ENCODE data around the gene PPP3R1.

Gene PPP3R1

DNA sequence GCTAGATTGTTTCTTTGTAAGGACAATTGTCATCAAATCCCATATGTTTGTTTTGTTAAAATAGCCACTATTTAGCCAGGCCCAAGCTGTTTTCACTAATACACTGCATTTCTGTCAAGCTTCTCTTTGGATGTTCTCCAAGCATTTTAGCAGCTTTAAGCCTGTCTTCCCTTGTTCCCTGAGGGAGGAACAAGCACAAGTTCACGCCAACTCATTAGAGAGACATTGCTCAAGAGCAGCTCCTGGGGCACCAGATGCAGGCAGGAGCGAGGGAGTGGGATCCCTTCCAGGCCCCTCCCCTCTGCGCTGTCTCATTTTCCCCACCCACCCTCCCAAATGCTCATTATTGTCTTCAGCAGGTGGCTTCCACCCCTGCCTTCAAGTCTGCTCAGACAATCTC is 32.6 kb upstream of the PPP3R1 start:
- DNase-seq (ENCODE audit: low read depth, low spot score), result no peak
- Histone ChIP-seq H3K36me3 (ENCODE audit: control insufficient read depth, insufficient read depth, low read length) (no peaks in the 10 kb centered on the region), H3K4me3 (ENCODE audit: low read length) (no peak overlapping the region), H3K9me3 (ENCODE audit: control insufficient read depth, insufficient read depth, low read length) (no peaks in the 10 kb centered on the region), H3K27ac (ENCODE audit: low read length) (no peak overlapping the region), H3K27me3 (ENCODE audit: control insufficient read depth, insufficient read depth, low read length) (no peaks in the 10 kb centered on the region; the same call in 1 of the 2 replicates), H3K4me1 (ENCODE audit: control insufficient read depth, insufficient read depth, low read length) (no peaks in the 10 kb centered on the region)
- no CpG with 5 or more reads among the region's 3 CpGs for WGBS (ENCODE audit: insufficient coverage, insufficient read length)

GRCh38 chr2:68283419-68283812 is 31.1 kb upstream of the PPP3R1 start:
- Histone ChIP-seq H3K4me3 (ENCODE audit: low read length) (no peak overlapping the region), H3K27ac (ENCODE audit: low read length) (no peak overlapping the region), H3K9me3 (ENCODE audit: control insufficient read depth, insufficient read depth, low read length) (no peaks in the 10 kb centered on the region), H3K27me3 (ENCODE audit: control insufficient read depth, insufficient read depth, low read length) (no peaks in the 10 kb centered on the region; the same call in 1 of the 2 replicates), H3K4me1 (ENCODE audit: control insufficient read depth, insufficient read depth, low read length) (no peaks in the 10 kb centered on the region), H3K36me3 (ENCODE audit: control insufficient read depth, insufficient read depth, low read length) (no peaks in the 10 kb centered on the region)
- no CpG with 5 or more reads among the region's 1 CpG for WGBS (ENCODE audit: insufficient coverage, insufficient read length)
- DNase-seq (ENCODE audit: low read depth, low spot score), result no peak

DNA sequence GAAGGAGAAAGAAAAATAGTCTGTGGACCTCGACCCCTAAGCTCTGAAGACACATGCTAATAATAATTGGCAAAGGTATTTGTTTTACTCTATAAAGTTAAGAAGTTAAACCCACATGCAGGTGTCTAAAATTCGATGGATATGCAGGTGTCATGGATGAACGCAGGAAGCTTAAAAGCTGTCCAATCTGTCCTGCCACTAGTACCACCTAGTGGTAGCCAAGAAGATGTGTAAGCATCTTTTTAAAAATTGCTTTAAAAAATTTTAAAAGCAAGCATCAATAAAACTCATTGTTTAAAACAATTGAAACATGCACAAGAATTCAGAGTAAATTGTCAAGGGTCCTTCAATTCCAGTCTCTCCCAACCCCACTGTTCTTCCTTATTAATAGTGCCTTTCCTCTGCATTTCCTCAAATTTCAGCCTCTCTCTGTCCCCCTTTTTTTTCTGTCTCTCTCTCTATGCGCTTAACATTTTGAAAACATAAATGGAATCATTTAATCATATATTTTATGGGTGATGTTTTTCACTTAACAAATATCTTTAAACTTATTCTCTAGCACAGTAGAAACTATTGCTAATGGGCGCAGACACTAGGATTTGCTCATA is 30.6 kb upstream of the PPP3R1 start:
- no CpG with 5 or more reads among the region's 5 CpGs for WGBS (ENCODE audit: insufficient coverage, insufficient read length)
- no peaks in the 10 kb centered on the region; the same call in 1 of the 2 replicates for H3K27me3 ChIP-seq (ENCODE audit: control insufficient read depth, insufficient read depth, low read length)
- no peaks in the 10 kb centered on the region for H3K9me3 ChIP-seq (ENCODE audit: control insufficient read depth, insufficient read depth, low read length)
- H3K36me3 ChIP-seq (ENCODE audit: control insufficient read depth, insufficient read depth, low read length), result no peaks in the 10 kb centered on the region
- no peak for DNase-seq (ENCODE audit: low read depth, low spot score)
- H3K4me3 ChIP-seq (ENCODE audit: low read length), result no peak overlapping the region
- no peak overlapping the region for H3K27ac ChIP-seq (ENCODE audit: low read length)
- H3K4me1 ChIP-seq (ENCODE audit: control insufficient read depth, insufficient read depth, low read length), result no peaks in the 10 kb centered on the region

DNA sequence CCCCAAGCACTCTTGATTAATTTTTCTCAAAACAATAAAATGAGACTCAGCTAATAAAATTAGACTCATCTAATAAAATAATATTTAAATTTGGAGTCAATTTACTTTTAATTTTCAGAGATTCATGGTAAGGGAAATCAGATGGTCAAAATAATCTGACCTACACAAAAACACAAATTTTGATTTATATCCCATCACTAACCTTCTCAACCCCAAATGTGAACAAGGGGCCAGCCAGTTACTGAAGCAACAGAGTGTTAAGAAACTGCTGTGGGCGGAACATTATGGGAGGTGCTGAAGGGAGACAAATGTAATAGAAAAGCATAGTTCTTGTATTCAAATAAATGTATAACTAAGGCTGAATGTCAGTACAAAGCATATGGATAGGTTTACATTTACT is 28.5 kb upstream of the PPP3R1 start:
- no peak for DNase-seq (ENCODE audit: low read depth, low spot score)
- H3K36me3 ChIP-seq (ENCODE audit: control insufficient read depth, insufficient read depth, low read length), result no peaks in the 10 kb centered on the region
- WGBS (ENCODE audit: insufficient coverage, insufficient read length), result no CpG with 5 or more reads among the region's 1 CpG
- no peak overlapping the region for H3K27ac ChIP-seq (ENCODE audit: low read length)
- no peak overlapping the region for H3K4me3 ChIP-seq (ENCODE audit: low read length)
- no peaks in the 10 kb centered on the region for H3K9me3 ChIP-seq (ENCODE audit: control insufficient read depth, insufficient read depth, low read length)
- no peaks in the 10 kb centered on the region for H3K4me1 ChIP-seq (ENCODE audit: control insufficient read depth, insufficient read depth, low read length)
- H3K27me3 ChIP-seq (ENCODE audit: control insufficient read depth, insufficient read depth, low read length), result no peaks in the 10 kb centered on the region; the same call in 1 of the 2 replicates

- WGBS (ENCODE audit: insufficient coverage, insufficient read length), result no CpG with 5 or more reads among the region's 1 CpG
- no peak overlapping the region for H3K4me3 ChIP-seq (ENCODE audit: low read length)
- no peak for DNase-seq (ENCODE audit: low read depth, low spot score)
Measured at GRCh38 chr2:68280348-68280747, 28.0 kb upstream of the PPP3R1 start.

DNA sequence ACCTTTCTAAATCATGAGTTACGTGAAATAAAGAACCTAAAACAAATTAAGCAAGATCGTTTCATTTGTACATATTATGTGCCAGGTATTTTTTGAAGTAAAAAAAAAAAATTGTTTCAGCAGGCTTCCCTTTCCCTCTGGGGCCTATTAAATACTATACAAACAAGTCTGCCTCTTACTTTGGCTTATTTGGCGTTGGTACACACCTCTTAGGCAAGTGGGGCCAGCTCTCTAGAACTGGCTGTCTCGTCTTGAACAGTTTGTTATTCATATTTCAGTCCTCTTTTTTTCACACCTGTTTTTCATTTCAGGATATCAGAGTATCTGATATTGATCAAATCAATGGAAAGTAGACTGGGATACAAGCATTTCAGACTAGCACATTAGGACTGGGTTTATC is 27.4 kb upstream of the PPP3R1 start:
- Histone ChIP-seq H3K9me3 (ENCODE audit: control insufficient read depth, insufficient read depth, low read length) (no peaks in the 10 kb centered on the region), H3K27ac (ENCODE audit: low read length) (no peak overlapping the region), H3K4me1 (ENCODE audit: control insufficient read depth, insufficient read depth, low read length) (no peaks in the 10 kb centered on the region), H3K4me3 (ENCODE audit: low read length) (no peak overlapping the region), H3K36me3 (ENCODE audit: control insufficient read depth, insufficient read depth, low read length) (no peaks in the 10 kb centered on the region), H3K27me3 (ENCODE audit: control insufficient read depth, insufficient read depth, low read length) (no peaks in the 10 kb centered on the region; the same call in 1 of the 2 replicates)
- DNase-seq (ENCODE audit: low read depth, low spot score), result no peak
- WGBS (ENCODE audit: insufficient coverage, insufficient read length), result no CpG with 5 or more reads among the region's 4 CpGs

More at GRCh38 chr2:68280348-68280747, 28.0 kb upstream of the PPP3R1 start:
- Histone ChIP-seq H3K9me3 (ENCODE audit: control insufficient read depth, insufficient read depth, low read length) (no peaks in the 10 kb centered on the region), H3K4me1 (ENCODE audit: control insufficient read depth, insufficient read depth, low read length) (no peaks in the 10 kb centered on the region), H3K27ac (ENCODE audit: low read length) (no peak overlapping the region), H3K36me3 (ENCODE audit: control insufficient read depth, insufficient read depth, low read length) (no peaks in the 10 kb centered on the region), H3K27me3 (ENCODE audit: control insufficient read depth, insufficient read depth, low read length) (no peaks in the 10 kb centered on the region; the same call in 1 of the 2 replicates)

DNA sequence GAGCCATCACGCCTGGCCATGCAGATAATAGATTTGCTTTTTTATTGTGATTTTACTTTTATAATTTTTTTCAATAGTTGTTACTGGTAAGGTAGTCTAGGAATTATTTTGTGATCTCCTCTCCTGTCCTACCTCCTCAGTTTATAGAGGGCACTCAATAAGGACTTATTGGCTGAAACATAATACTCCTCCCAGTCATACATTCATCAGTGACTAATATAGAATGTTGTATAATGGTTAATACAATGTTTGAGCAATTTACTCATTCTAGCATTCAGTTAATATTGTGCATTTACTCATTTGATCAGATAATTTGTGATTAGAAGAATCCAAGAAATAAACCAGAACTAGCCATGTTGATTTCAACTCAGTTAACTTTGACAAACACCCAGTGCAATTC is 25.8 kb upstream of the PPP3R1 start:
- Histone ChIP-seq H3K4me1 (ENCODE audit: control insufficient read depth, insufficient read depth, low read length) (no peaks in the 10 kb centered on the region), H3K27me3 (ENCODE audit: control insufficient read depth, insufficient read depth, low read length) (no peaks in the 10 kb centered on the region), H3K4me3 (ENCODE audit: low read length) (no peak overlapping the region), H3K36me3 (ENCODE audit: control insufficient read depth, insufficient read depth, low read length) (no peaks in the 10 kb centered on the region), H3K27ac (ENCODE audit: low read length) (no peak overlapping the region), H3K9me3 (ENCODE audit: control insufficient read depth, insufficient read depth, low read length) (no peaks in the 10 kb centered on the region)
- WGBS (ENCODE audit: insufficient coverage, insufficient read length), result no CpG with 5 or more reads among the region's 1 CpG
- DNase-seq (ENCODE audit: low read depth, low spot score), result no peak

DNA sequence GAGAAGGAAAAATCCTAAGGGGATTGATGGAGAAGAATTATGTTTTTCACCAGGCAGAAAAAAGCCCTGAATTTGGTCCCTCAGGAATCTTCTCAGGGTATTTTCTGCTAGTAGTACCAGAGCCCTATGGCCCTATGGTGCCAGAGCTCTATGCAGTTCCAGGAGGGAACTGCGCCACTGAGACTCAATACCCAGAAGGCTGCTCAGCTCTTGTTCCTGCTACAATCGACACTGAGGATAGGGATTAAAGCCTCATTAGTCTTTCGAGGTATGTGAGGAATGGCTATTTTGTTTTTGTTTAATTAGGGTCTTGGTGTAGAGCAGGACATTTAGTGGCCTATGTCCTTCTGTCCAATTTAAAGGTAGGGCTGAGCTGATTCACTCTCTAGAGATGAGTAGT is 21.7 kb upstream of the PPP3R1 start:
- no peaks in the 10 kb centered on the region for H3K27me3 ChIP-seq (ENCODE audit: control insufficient read depth, insufficient read depth, low read length)

DNA sequence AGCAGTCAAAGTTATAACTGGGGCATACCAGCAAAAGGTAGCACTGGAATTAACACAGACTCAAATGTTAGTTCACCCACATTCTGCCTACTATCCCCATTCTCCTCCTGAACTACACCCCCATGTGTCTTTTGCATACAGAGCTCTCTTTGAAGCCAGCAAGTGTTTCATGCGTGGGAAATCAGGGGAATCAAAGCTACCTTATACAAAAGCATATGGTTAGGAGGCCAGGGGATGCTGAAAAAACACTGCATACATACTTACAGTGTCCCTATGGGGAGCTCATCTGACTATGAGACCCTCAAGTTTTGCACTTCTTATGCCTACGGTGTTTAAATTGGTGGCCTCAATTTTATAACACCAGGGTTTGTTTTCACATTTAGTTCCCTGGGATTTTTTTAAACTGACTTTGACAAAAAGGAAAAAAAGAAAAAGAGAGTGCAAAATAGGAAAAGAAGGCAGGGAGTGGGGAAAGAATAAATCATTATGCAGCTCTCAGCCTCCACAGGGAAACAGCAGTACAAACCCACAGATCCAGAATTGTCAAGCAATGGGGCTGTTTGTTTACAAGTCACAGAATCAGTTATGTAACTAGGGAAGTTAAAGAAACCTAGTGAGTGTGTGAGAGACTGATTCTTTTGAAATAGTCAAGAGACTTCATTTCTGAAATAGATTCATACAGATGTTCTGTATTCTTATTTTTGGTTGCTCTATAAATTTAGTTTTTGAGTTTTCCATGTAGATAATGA is 20.1 kb upstream of the PPP3R1 start:
- no peaks in the 10 kb centered on the region for H3K9me3 ChIP-seq (ENCODE audit: control insufficient read depth, insufficient read depth, low read length)
- no CpG with 5 or more reads among the region's 2 CpGs for WGBS (ENCODE audit: insufficient coverage, insufficient read length)
- DNase-seq (ENCODE audit: low read depth, low spot score), result no peak
- H3K27ac ChIP-seq (ENCODE audit: low read length), result no peak overlapping the region
- no peaks in the 10 kb centered on the region for H3K27me3 ChIP-seq (ENCODE audit: control insufficient read depth, insufficient read depth, low read length)
- no peak overlapping the region for H3K4me3 ChIP-seq (ENCODE audit: low read length)
- no peaks in the 10 kb centered on the region for H3K36me3 ChIP-seq (ENCODE audit: control insufficient read depth, insufficient read depth, low read length)
- no peaks in the 10 kb centered on the region for H3K4me1 ChIP-seq (ENCODE audit: control insufficient read depth, insufficient read depth, low read length)

More for the DNA sequence above, 21.7 kb upstream of the PPP3R1 start:
- Histone ChIP-seq H3K36me3 (ENCODE audit: control insufficient read depth, insufficient read depth, low read length) (no peaks in the 10 kb centered on the region), H3K27ac (ENCODE audit: low read length) (no peak overlapping the region), H3K4me1 (ENCODE audit: control insufficient read depth, insufficient read depth, low read length) (no peaks in the 10 kb centered on the region), H3K9me3 (ENCODE audit: control insufficient read depth, insufficient read depth, low read length) (no peaks in the 10 kb centered on the region), H3K4me3 (ENCODE audit: low read length) (no peak overlapping the region)
- no peak for DNase-seq (ENCODE audit: low read depth, low spot score)
- WGBS (ENCODE audit: insufficient coverage, insufficient read length), result no CpG with 5 or more reads among the region's 3 CpGs

GRCh38 chr2:68266655-68267054 is 14.3 kb upstream of the PPP3R1 start:
- no CpG with 5 or more reads among the region's 1 CpG for WGBS (ENCODE audit: insufficient coverage, insufficient read length)
- no peak for DNase-seq (ENCODE audit: low read depth, low spot score)
- H3K9me3 ChIP-seq (ENCODE audit: control insufficient read depth, insufficient read depth, low read length), result no peaks in the 10 kb centered on the region
- H3K4me1 ChIP-seq (ENCODE audit: control insufficient read depth, insufficient read depth, low read length), result no peaks in the 10 kb centered on the region
- H3K27me3 ChIP-seq (ENCODE audit: control insufficient read depth, insufficient read depth, low read length), result no peaks in the 10 kb centered on the region
- H3K4me3 ChIP-seq (ENCODE audit: low read length), result no peak overlapping the region
- no peaks in the 10 kb centered on the region for H3K36me3 ChIP-seq (ENCODE audit: control insufficient read depth, insufficient read depth, low read length)
- H3K27ac ChIP-seq (ENCODE audit: low read length), result no peak overlapping the region

DNA sequence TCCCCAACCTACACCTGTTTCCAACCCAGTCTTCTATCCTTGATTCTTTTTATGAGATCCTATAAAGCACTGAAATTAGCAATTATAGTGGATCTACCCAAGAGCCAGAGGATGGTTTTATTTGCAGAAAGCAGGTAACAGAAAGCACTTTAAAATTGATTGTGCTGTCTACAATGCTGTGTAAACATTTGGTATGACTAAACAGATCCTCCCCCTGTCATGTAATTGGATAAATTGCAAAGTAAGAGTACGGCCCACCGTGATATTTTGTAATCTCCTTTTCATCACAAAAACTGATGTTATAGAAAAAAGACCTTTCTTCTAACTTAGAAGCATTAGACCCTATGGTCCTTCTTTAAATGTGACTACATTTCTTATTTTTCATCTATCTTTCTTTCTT is 11.3 kb upstream of the PPP3R1 start:
- no CpG with 5 or more reads among the region's 2 CpGs for WGBS (ENCODE audit: insufficient coverage, insufficient read length)
- H3K9me3 ChIP-seq (ENCODE audit: control insufficient read depth, insufficient read depth, low read length), result no peaks in the 10 kb centered on the region
- H3K27ac ChIP-seq (ENCODE audit: low read length), result no peak overlapping the region
- H3K4me3 ChIP-seq (ENCODE audit: low read length), result no peak overlapping the region
- no peaks in the 10 kb centered on the region for H3K27me3 ChIP-seq (ENCODE audit: control insufficient read depth, insufficient read depth, low read length)
- no peaks in the 10 kb centered on the region for H3K4me1 ChIP-seq (ENCODE audit: control insufficient read depth, insufficient read depth, low read length)
- no peak for DNase-seq (ENCODE audit: low read depth, low spot score)
- H3K36me3 ChIP-seq (ENCODE audit: control insufficient read depth, insufficient read depth, low read length), result no peaks in the 10 kb centered on the region
